Subcutaneous adipose tissue (tissue), 4 donors: Measurements from ENCODE around the gene HFE. TPM values are rescaled to one million over a fixed set of nuclear protein-coding genes. Genes with fewer than 3 reads are reported as not detected.

Experiments
- total RNA-seq, 4 donors: library from RNA; depleted of rRNA; stranded (reverse); fragments of >200 nt; gene quantifications; one replicate each; pipeline ENCODE4 v1.1.0, GENCODE V29; 2016
- TF ChIP-seq, protein P1 (sequence below): fragments of 450-650 bp; IDR thresholded peaks from one replicate; pipeline ENCODE4 v1.5.1; 2016; ENCODE audit warnings: low read depth, mild to moderate bottlenecking, control low read depth, antibody characterized with exemption, moderate library complexity

Gene HFE
- total RNA-seq, 4 donors from 2014 or later = 8.1 to 11.2 (median 9.7) TPM

- TF ChIP-seq, protein P1, sequence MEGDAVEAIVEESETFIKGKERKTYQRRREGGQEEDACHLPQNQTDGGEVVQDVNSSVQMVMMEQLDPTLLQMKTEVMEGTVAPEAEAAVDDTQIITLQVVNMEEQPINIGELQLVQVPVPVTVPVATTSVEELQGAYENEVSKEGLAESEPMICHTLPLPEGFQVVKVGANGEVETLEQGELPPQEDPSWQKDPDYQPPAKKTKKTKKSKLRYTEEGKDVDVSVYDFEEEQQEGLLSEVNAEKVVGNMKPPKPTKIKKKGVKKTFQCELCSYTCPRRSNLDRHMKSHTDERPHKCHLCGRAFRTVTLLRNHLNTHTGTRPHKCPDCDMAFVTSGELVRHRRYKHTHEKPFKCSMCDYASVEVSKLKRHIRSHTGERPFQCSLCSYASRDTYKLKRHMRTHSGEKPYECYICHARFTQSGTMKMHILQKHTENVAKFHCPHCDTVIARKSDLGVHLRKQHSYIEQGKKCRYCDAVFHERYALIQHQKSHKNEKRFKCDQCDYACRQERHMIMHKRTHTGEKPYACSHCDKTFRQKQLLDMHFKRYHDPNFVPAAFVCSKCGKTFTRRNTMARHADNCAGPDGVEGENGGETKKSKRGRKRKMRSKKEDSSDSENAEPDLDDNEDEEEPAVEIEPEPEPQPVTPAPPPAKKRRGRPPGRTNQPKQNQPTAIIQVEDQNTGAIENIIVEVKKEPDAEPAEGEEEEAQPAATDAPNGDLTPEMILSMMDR = no peak
Observed at GRCh38 chr6:26103141-26103769, 16.0 kb downstream of the HFE start.

DNA sequence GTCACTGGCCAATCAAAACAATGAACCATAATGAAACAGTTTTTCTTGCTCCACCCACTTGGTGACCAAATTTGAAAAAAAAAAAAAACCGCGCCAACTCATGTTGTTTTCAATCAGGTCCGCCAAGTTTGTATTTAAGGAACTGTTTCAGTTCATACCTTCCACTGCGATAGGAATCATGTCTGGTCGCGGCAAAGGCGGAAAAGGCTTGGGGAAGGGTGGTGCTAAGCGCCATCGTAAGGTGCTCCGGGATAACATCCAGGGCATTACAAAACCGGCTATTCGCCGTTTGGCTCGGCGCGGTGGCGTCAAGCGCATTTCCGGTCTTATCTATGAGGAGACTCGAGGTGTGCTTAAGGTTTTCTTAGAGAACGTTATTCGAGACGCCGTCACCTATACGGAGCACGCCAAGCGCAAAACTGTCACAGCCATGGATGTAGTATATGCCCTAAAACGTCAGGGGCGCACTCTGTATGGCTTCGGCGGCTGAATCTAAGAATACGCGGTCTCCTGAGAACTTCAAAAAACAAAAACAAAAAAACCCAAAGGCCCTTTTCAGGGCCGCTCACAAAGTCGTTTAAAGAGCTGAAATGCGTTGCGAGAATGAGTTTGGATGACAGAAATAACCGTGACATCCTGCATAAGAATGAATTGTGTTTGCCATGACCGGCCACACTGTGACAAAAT, 16.7 kb downstream of the HFE start:
- TF ChIP-seq, protein P1 = no peak

- TF ChIP-seq, protein P1 = no peak
Observed at GRCh38 chr6:26104457-26105108, 17.4 kb downstream of the HFE start.

- TF ChIP-seq, protein P1 = no peak
Observed at GRCh38 chr6:26105109-26105730, 18.0 kb downstream of the HFE start.

GRCh38 chr6:26105842-26106241, 18.6 kb downstream of the HFE start:
- TF ChIP-seq, protein P1 = no peak

DNA sequence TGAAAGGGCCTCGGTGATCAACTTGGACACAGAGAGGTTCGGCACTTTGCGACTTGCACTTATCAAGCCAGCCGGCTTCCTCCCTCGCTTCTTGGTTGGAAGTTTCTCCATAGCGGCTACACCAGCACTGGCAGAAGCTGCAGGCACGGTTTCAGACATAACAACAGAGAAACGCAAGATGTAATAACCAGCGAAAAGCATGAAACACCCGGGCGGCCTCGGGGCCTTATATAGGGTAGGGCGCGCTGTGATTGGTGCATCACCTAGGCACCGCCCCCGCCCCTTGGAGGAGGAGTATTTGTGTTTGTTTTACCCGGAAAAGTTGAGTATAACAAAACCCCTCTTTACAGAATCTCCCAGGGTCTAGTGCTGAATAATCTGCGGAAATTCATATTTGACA, 20.7 kb downstream of the HFE start:
- TF ChIP-seq, protein P1 = no peak

DNA sequence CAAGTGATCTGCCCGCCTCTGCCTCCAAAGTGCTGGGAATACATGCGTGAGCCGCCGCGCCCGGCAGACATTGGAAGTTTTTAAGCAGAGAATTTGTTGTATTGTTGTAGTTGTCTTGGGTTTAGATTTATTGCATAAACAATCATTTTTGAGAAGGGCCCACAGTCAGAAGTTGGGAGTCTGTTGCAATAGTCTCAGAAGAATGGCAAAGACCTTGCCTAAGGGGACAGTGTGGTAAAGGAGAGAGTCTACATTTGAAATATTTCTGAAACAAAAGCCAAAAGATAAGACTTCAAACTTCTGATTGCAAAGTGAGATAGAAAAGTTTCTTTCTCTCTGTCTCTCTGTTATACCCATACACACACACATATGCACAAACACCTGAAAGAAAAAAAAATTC, 22.5 kb downstream of the HFE start:
- TF ChIP-seq, protein P1 = no peak
